ENCODE measurements around the gene PROSER1.
"Not testable (repeated sequence)": the region's sequence is repeated elsewhere in the genome, so short reads cannot be mapped to it uniquely, and the experiment has no call there.

PROSER1 gene

GRCh38 chr13:39025433-39025839 lies 12.5 kb downstream of the PROSER1 start:
- DNase-seq (ENCODE audit: low read depth, low spot score) = no peak

GRCh38 chr13:39023761-39024160 lies 14.1 kb downstream of the PROSER1 start:
- DNase-seq (ENCODE audit: low read depth, low spot score) = no peak

DNA sequence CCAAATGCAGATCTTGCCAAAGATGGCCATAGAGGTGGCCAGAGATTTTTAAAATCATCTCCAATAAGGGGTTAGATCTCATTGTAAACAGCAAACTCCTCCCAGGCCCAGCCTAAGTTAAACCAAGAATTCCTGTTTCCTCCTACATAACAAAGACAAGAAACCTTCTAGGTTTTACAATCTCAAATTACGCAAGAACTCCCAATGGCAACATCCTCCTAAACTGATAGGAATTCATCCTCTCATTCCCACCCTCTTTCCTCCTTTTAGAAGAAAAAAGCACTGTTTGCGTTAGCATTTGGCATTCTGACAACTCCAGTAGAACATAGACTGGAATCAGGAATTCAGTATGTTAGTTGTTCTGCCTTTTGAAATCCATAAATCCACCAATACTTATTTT lies 14.6 kb downstream of the PROSER1 start:
- DNase-seq (ENCODE audit: low read depth, low spot score) = no peak

DNA sequence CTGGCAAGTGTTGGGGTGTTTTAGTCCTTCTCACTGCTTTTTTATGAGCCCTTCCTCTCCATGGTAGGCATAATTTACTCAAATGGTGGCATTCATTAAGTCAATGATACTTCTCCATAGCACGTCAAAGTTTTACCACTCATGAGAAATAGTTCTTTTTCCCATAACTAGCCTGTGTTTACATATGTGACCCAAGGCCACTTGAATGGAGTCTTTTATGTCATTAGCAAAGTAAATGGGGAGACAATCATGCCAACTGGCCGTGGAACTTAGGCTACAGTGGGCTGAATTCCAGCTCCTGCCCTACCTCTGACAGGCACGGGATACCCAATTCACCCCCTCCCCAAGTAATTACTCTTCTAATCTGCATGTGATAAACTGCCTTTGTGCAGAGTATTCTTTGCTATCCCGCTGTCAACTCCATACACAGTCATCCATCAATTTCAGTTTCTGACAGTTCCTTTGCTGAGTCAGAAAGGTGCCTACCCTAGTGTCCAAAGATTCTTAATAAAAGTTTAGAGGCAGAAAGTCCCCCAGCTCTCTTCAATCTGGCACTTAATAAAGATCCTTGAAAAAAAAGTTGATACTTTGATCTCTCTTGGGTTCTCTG lies 16.9 kb downstream of the PROSER1 start:
- DNase-seq (ENCODE audit: low read depth, low spot score) = no peak

DNA sequence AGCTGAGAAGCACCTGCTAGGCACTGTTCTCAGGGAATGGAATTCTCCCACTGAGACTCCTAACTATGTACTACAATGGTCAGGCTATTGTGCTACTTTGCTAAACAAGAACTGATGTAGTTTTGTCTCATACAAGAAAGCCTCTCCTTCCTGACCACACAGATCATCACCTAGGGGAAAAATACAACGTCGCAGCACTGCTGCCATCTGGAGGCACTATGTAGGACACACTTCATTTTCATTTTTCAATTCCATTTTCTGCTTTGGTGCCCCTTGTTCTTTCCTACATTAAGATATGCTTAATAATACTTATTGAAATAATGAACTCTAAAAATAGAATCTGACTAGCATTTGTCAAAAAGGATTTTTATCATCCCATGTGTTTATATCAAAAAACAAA lies 21.1 kb downstream of the PROSER1 start:
- DNase-seq (ENCODE audit: low read depth, low spot score) = no peak

- no peak for DNase-seq (ENCODE audit: low read depth, low spot score)
These were observed 21.8 kb downstream of the PROSER1 start for GRCh38 chr13:39016087-39016486.

DNA sequence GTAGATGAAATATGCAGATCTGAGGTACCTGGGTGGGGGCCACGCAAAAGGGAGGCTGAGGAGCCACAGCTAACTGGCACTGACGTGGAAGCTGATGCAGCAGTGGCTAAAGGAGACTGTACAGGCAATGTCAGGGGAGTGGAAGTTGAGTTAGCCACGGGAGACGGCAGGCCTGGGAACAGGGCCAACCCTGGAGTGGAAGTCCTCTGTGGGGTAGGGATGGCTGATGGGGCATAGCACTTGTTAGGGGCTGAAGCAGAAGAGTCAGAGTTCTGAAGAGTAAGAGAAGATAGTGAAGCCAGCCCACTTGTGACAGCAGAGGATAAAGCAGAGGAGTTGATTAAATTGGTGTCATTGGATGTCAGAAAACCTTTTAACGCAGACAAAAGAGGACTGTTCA lies 24.4 kb downstream of the PROSER1 start:
- DNase-seq (ENCODE audit: low read depth, low spot score) = no peak

- DNase-seq (ENCODE audit: low read depth, low spot score) = no peak
These were observed 25.3 kb downstream of the PROSER1 start for GRCh38 chr13:39012608-39013007.

DNA sequence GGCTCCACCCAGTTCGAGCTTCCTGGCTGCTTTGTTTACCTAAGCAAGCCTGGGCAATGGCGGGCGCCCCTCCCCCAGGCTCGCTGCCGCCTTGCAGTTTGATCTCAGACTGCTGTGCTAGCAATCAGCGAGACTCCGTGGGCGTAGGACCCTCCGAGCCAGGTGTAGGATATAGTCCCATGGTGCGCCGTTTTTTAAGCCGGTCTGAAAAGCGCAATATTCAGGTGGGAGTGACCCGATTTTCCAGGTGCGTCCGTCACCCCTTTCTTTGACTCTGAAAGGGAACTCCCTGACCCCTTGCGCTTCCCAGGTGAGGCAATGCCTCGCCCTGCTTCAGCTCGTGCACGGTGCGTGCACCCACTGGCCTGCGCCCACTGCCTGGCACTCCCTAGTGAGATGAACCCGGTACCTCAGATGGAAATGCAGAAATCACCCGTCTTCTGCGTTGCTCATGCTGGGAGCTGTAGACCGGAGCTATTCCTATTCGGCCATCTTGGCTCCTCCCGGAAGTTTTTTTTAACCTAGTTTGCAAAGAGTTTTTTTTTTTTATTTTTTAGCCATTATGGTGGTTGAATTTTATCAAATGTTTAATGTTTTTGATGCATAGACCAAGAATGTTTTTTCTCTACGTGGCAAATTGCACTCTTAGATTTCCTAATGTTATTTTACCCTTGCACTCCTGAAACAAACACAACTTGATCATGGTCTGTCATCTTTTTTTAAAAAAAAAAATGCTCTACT lies 31.3 kb downstream of the PROSER1 start:
- not testable (repeated sequence) for DNase-seq (ENCODE audit: low read depth, low spot score)

DNA sequence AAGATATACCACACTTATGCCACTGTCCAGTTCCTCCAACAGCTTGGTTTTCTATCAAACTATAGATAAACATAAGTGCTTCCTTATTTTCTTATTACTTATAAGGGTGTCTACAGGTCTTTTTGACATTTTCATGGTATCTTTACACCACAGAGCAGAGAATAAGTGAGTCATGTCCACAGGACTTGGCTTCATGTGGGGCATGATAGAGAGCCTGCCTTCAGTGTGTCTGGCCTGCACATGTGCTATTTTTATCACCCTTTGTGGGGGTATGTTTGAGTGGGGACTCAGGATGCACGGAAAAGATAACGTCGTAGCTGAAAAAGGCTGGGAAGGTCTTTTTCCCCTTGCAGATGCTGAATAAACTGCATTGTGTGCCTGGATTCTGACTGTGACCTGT lies 39.1 kb downstream of the PROSER1 start:
- no peak for DNase-seq (ENCODE audit: low read depth, low spot score)

DNA sequence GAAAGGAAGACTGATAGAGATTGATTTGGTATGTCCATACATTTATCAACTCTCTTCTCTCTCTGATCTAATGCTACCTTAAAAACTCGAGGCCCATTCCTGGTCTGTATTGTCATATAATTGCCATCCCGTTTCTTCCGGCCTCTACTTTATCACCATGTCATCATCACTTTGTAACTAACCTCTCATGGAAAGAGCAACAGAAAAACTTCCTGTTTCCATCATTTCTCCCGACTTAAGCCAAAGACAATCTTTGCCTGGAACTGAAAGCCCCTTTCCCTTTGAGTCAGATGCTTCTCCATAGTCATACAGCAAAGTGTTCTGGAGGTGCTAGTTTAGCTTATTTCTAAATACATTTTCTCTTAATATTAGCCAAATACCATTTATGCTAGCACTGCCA lies 44.5 kb downstream of the PROSER1 start:
- no peak for DNase-seq (ENCODE audit: low read depth, low spot score)

DNA sequence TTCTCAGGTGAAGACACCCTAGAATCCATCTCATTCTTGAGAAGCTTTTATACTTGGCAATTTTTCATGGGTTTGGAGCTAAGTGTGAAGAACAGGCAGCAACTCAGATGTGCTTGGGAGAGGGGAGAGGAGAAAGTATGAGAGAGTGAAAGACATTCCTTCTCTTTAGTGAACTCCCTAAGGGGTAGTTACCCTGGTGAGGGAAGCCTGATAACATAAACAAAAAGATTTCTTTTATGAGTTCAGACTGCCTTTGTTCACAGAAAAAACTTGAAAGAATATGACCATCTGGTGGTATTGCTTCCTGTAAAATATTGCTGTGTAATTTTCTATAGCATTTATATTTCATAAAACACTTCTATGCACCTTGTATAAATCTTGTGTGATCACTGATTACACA lies 47.2 kb downstream of the PROSER1 start, which contains the start of gene STOML3:
TSS of gene STOML3 (minus strand) at position 139 of the 400 bp plus-strand sequence. CDS start at position 29, 110 bp downstream.
- no peak for DNase-seq (ENCODE audit: low read depth, low spot score)

GRCh38 chr13:38981096-38981495 lies 56.8 kb downstream of the PROSER1 start:
- DNase-seq (ENCODE audit: low read depth, low spot score) = no peak

- DNase-seq (ENCODE audit: low read depth, low spot score) = no peak
These were observed 57.2 kb downstream of the PROSER1 start for GRCh38 chr13:38980750-38981078.

GRCh38 chr13:38979891-38980749 lies 57.8 kb downstream of the PROSER1 start:
- no peak for DNase-seq (ENCODE audit: low read depth, low spot score)

GRCh38 chr13:38970380-38971051 lies 67.4 kb downstream of the PROSER1 start:
- DNase-seq (ENCODE audit: low read depth, low spot score) = no peak

DNA sequence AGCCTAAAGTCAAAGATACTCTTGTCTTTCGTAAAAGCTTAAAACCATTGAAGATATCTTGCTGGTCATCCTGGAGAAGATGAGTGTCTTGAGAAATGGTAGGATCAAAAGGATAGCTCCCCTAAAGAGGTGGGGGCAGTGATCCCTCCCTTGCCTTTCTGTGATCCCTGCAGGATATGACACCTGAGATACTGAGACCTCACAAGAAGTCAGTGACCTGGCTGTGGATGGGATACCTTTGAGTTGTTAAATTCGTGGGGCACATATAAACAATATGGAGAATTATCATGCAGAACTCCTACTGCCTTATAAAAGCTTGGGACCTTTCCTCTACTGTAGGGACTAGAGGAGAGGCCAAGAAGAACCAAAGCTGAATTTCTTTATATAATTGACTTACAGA lies 68.7 kb downstream of the PROSER1 start:
- DNase-seq (ENCODE audit: low read depth, low spot score) = no peak

- DNase-seq (ENCODE audit: low read depth, low spot score) = no peak
These were observed 70.4 kb downstream of the PROSER1 start for GRCh38 chr13:38967446-38967845.

DNA sequence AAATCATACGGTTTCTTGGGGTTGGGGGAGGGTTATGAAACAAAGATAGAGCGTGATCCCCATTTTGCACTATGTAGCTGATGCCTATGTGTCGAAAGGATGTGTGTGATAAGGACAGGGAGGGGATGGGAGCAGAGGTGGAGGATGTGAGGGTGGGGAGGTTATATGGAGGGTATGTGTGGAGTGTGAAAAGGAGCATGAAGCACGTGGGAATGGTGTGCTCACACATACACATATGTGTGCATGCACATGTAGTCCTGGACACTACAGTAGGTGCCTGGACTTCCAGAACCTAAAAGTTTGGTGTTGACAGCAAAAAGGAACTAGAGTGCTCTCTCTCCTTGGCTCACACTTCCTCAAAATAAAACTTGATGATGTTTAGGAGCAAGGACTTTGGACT lies 72.6 kb downstream of the PROSER1 start:
- DNase-seq (ENCODE audit: low read depth, low spot score) = no peak

GRCh38 chr13:38960175-38960574 lies 77.7 kb downstream of the PROSER1 start:
- DNase-seq (ENCODE audit: low read depth, low spot score) = no peak
